Smooth muscle cell (in vitro differentiated cells): ENCODE results near the gene RPS6KL1. TPM values are rescaled to one million over a fixed set of nuclear protein-coding genes. Genes with fewer than 3 reads are reported as not detected.

Source experiments
- DNase-seq: peaks from one replicate; lab custom pipeline; 2025; ENCODE audit not compliant: unreplicated experiment; lab: John Stamatoyannopoulos, UW
- H2AFZ ChIP-seq: fragments of 200-600 bp; sonication (generic); 2 replicates; pipeline ENCODE4 v1.6.0; 2016; ENCODE audit warnings: antibody characterized with exemption, low read depth, mild to moderate bottlenecking
- H3F3A ChIP-seq: fragments of 200-600 bp; sonication (generic); 2 replicates; pipeline ENCODE4 v1.6.0; 2017; ENCODE audit warnings: antibody characterized with exemption, low read depth
- H3K27ac ChIP-seq: fragments of 200-600 bp; sonication (generic); 2 replicates; pipeline ENCODE4 v1.5.1; 2016; ENCODE audit warnings: low read depth, mild to moderate bottlenecking
- H3K27me3 ChIP-seq: fragments of 200-600 bp; sonication (generic); 2 replicates; pipeline ENCODE4 v1.6.1; 2016; ENCODE audit warnings: low read depth, mild to moderate bottlenecking
- H3K36me3 ChIP-seq: fragments of 200-600 bp; sonication (generic); 2 replicates; pipeline ENCODE4 v1.5.1; 2016; ENCODE audit warnings: low read depth
- H3K4me1 ChIP-seq: fragments of 200-600 bp; sonication (generic); 2 replicates; pipeline ENCODE4 v1.5.1; 2016; ENCODE audit warnings: low read depth
- H3K4me2 ChIP-seq: fragments of 200-600 bp; sonication (generic); 2 replicates; pipeline ENCODE4 v1.6.0; 2016; ENCODE audit warnings: mild to moderate bottlenecking
- H3K4me3 ChIP-seq: fragments of 200-600 bp; sonication (generic); 2 replicates; pipeline ENCODE4 v1.5.1; 2016; ENCODE audit warnings: mild to moderate bottlenecking
- H3K79me2 ChIP-seq: fragments of 200-600 bp; sonication (generic); 2 replicates; pipeline ENCODE4 v1.6.0; 2016; ENCODE audit warnings: low read depth, mild to moderate bottlenecking
- H3K9ac ChIP-seq: fragments of 200-600 bp; sonication (generic); 2 replicates; pipeline ENCODE4 v1.6.0; 2016; ENCODE audit warnings: low read depth
- H3K9me3 ChIP-seq: fragments of 200-600 bp; sonication (generic); replicated peaks from 2 replicates; pipeline ENCODE4 v1.5.1; 2016; ENCODE audit warnings: low read depth
- H4K20me1 ChIP-seq: fragments of 200-600 bp; sonication (generic); 2 replicates; pipeline ENCODE4 v1.6.0; 2016; ENCODE audit warnings: low read depth
- WGBS: methylation state at CpG from one replicate; pipeline ENCODE4 v1.1.7; 2016; ENCODE audit warnings: low lambda C conversion rate; 5-methylcytosine and 5-hydroxymethylcytosine counted together
- polyA plus RNA-seq: library from polyadenylated mRNA; unstranded; fragments of >200 nt; fragmentation: Nextera tagmentation; extraction: Ambion mirVana; gene quantifications from 2 replicates; pipeline ENCODE4 v1.2.1, GENCODE V29; 2016
- total RNA-seq: library from RNA; depleted of rRNA; stranded (reverse); fragments of >200 nt; gene quantifications from 2 replicates; pipeline ENCODE4 v1.2.3, GENCODE V29; 2014
- TF ChIP-seq, protein P1 (sequence below): fragments of 200-600 bp; sonication (generic); IDR thresholded peaks from 2 replicates; pipeline ENCODE4 v1.5.1; 2017; ENCODE audit warnings: borderline replicate concordance, mild to moderate bottlenecking, antibody characterized with exemption; ENCODE audit not compliant: insufficient read depth, poor library complexity, severe bottlenecking

RPS6KL1 gene
- total and polyA plus RNA-seq, 2 experiments from 2014 or later = not detected

DNA sequence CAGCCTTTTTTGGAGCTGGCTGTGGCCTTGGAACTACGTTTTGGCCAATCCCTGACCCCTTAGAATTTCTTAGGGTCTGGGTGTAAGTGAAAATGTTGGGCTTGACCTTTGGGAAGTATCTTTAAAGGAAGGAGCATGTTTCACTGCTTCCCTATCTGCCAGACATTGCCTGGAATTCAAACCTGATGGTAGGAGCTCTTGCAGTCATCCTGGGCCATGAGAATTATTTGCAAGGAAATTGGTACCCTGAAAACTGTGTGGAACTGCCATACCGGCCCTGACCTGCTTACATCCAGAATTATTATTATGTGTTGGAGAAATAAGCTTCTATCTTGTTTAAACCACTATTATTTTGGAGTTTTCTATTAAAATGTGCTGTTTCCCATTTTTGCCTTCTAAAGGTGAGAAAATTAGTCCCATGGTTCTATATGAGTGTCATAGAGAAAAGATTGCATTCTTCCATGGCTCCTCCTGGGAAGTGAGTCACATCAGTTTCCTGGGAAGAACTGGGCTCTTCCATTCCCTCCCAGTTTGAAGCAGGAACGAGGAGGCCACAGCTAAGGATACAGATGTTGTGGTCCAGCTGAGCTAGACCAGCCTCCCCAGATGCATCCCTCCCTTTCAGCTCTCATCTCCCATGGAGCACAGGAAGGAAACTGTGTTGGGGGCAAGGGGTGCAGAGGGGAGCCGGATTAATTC, 41.9 kb upstream of the RPS6KL1 start:
- H2AFZ ChIP-seq = no peak overlapping the region
- H3F3A ChIP-seq = no peaks in the 10 kb centered on the region
- no peaks in the 10 kb centered on the region for H3K4me1 ChIP-seq
- H3K9ac ChIP-seq = no peak overlapping the region
- H3K27ac ChIP-seq = no peak overlapping the region
- TF ChIP-seq, protein P1, sequence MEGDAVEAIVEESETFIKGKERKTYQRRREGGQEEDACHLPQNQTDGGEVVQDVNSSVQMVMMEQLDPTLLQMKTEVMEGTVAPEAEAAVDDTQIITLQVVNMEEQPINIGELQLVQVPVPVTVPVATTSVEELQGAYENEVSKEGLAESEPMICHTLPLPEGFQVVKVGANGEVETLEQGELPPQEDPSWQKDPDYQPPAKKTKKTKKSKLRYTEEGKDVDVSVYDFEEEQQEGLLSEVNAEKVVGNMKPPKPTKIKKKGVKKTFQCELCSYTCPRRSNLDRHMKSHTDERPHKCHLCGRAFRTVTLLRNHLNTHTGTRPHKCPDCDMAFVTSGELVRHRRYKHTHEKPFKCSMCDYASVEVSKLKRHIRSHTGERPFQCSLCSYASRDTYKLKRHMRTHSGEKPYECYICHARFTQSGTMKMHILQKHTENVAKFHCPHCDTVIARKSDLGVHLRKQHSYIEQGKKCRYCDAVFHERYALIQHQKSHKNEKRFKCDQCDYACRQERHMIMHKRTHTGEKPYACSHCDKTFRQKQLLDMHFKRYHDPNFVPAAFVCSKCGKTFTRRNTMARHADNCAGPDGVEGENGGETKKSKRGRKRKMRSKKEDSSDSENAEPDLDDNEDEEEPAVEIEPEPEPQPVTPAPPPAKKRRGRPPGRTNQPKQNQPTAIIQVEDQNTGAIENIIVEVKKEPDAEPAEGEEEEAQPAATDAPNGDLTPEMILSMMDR = no peak
- H3K9me3 ChIP-seq = no peaks in the 10 kb centered on the region
- H3K4me2 ChIP-seq = no peak overlapping the region
- WGBS = 85% methylated on average over 4 of the region's 4 CpGs
- no peaks in the 10 kb centered on the region for H3K79me2 ChIP-seq
- no peaks in the 10 kb centered on the region for H3K27me3 ChIP-seq
- no peak for DNase-seq
- H3K4me3 ChIP-seq = no peak overlapping the region
- H4K20me1 ChIP-seq = no peaks in the 10 kb centered on the region
- H3K36me3 ChIP-seq = no peaks in the 10 kb centered on the region

DNA sequence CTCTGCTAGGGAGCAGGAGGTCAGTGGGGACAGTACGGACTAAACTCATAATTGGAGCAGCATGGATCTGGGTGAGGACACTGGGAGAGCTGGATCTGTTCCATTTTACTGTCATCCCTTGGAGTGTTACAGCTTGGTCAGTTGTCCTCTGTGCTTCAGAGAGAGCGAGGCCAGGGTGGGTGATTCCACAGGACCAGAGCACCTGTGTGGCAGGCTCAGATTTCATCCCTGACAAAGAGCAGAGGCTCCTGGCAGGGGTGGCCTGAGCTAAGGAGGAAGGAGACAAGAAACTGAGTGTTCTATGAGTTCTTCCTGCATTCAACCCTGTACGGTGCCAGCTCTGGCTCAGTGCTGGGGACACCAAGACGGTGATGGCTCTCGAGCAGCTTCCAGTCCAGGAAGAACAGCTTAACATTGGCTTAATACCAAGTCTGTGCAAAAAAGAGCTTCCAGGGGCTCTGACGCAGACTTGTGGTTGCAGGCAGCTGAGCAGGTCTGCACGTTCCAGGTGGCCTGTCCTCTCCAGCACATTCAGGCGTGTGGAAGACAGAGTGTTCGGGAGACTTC, 40.7 kb upstream of the RPS6KL1 start:
- Histone ChIP-seq H3K36me3 (no peaks in the 10 kb centered on the region), H3K27me3 (no peaks in the 10 kb centered on the region), H3K9me3 (no peaks in the 10 kb centered on the region), H3K4me3 (no peak overlapping the region), H3K9ac (no peak overlapping the region), H3K27ac (no peak overlapping the region), H2AFZ (no peak overlapping the region), H3K4me2 (no peak overlapping the region), H3K4me1 (no peaks in the 10 kb centered on the region), H4K20me1 (no peaks in the 10 kb centered on the region), H3K79me2 (no peaks in the 10 kb centered on the region), H3F3A (no peaks in the 10 kb centered on the region)
- no peak for DNase-seq
- TF ChIP-seq, protein P1 = no peak
- WGBS = 65% methylated on average over 9 of the region's 9 CpGs

DNA sequence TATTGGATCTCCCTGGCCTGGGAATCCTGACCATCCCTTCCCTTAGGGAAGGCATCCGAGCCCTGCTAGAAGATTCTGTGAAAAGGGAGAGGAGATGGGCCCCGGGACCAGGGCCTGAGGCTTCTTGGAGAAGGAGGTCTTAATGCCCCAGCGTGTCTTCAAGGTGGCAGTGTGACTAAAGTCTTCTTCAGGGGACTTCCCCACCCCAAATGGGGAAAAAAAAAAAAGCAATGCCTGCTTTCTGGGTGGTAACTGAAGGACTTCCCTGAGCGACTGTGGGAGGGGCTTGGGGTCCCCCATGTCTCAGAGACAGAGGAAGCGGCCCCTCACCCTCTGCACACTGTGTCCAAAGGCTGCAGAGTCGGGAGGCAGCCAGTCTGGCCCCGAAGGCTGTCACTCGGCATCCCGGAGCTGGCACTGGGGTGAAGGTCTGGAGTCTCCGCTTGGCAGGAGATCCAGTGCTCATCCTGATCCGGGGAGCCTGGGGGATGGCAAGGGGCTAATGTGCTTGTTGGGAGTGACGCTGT, 40.2 kb upstream of the RPS6KL1 start:
- DNase-seq = no peak
- H3K9ac ChIP-seq = no peak overlapping the region
- no peak overlapping the region for H3K4me2 ChIP-seq
- H3K9me3 ChIP-seq = no peaks in the 10 kb centered on the region
- no peak overlapping the region for H3K27ac ChIP-seq
- no peak overlapping the region for H3K4me3 ChIP-seq
- H3K27me3 ChIP-seq = no peaks in the 10 kb centered on the region
- no peaks in the 10 kb centered on the region for H3F3A ChIP-seq
- no peaks in the 10 kb centered on the region for H3K4me1 ChIP-seq
- WGBS = 89% methylated on average over 12 of the region's 12 CpGs
- no peaks in the 10 kb centered on the region for H3K79me2 ChIP-seq
- no peaks in the 10 kb centered on the region for H3K36me3 ChIP-seq
- TF ChIP-seq, protein P1 = no peak
- H2AFZ ChIP-seq = no peak overlapping the region
- H4K20me1 ChIP-seq = no peaks in the 10 kb centered on the region

DNA sequence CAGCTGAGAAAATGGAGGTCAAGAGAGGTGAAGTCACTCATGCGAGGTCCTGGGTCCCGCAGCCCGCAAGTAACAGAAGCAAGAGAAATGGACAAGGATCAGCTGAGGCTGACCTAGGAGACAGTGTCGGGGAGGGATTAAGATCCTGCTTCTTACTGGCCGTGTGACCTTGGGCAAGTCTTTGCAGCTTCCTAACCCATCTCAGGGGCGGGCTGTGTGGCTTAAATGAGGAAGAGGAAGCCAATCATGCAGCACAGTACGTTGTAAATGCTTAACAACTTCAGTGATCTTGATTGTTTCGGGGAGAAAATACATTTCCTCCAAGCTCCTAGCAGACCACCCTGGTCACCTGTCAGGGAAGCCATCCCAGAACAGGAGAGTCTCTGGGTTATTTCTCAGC, 39.4 kb upstream of the RPS6KL1 start:
- no peaks in the 10 kb centered on the region for H3K79me2 ChIP-seq
- no peaks in the 10 kb centered on the region for H3F3A ChIP-seq
- H3K4me3 ChIP-seq = no peak overlapping the region
- no peaks in the 10 kb centered on the region for H3K4me1 ChIP-seq
- no peak for DNase-seq
- H4K20me1 ChIP-seq = no peaks in the 10 kb centered on the region
- H3K9me3 ChIP-seq = no peaks in the 10 kb centered on the region
- H2AFZ ChIP-seq = no peak overlapping the region
- no peak overlapping the region for H3K27ac ChIP-seq
- H3K27me3 ChIP-seq = no peaks in the 10 kb centered on the region
- H3K36me3 ChIP-seq = no peaks in the 10 kb centered on the region
- H3K9ac ChIP-seq = no peak overlapping the region
- H3K4me2 ChIP-seq = no peak overlapping the region
- WGBS = 85% methylated on average over 8 of the region's 8 CpGs
- TF ChIP-seq, protein P1 = no peak
